KMS-11 (cell line): Measurements from ENCODE around the gene PFN4.
"Not testable (repeated sequence)": the region's sequence is repeated elsewhere in the genome, so short reads cannot be mapped to it uniquely, and the experiment has no call there.

Experiments used
- H2AFZ ChIP-seq: fragments of 200-600 bp; sonication (generic); 2 replicates; pipeline ENCODE4 v1.6.1; 2016; ENCODE audit warnings: antibody characterized with exemption, mixed run types, low read depth
- H3K27ac ChIP-seq: fragments of 200-600 bp; sonication (generic); 2 replicates; pipeline ENCODE4 v1.6.1; 2016; ENCODE audit warnings: mild to moderate bottlenecking, mixed run types
- H3K27me3 ChIP-seq: fragments of 200-600 bp; sonication (generic); 2 replicates; pipeline ENCODE4 v1.6.1; 2017; ENCODE audit warnings: mild to moderate bottlenecking, low read depth, mixed run types, moderate library complexity; ENCODE audit not compliant: insufficient read depth
- H3K36me3 ChIP-seq: fragments of 200-600 bp; sonication (generic); 2 replicates; pipeline ENCODE4 v1.6.1; 2017; ENCODE audit warnings: mild to moderate bottlenecking, mixed run types; ENCODE audit not compliant: insufficient read depth
- H3K4me1 ChIP-seq: fragments of 200-600 bp; sonication (generic); 2 replicates; pipeline ENCODE4 v1.6.1; 2016; ENCODE audit warnings: mild to moderate bottlenecking, low read depth, mixed run types; ENCODE audit not compliant: poor library complexity, severe bottlenecking
- H3K4me2 ChIP-seq: fragments of 200-600 bp; sonication (generic); 2 replicates; pipeline ENCODE4 v1.7.0; 2016; ENCODE audit warnings: mild to moderate bottlenecking, mixed run types
- H3K4me3 ChIP-seq: fragments of 200-600 bp; sonication (generic); IDR thresholded peaks from 2 replicates; pipeline ENCODE4 v1.6.1; 2017; ENCODE audit warnings: low read depth, low read length, mixed read lengths; ENCODE audit not compliant: insufficient read depth
- H3K79me2 ChIP-seq: fragments of 200-600 bp; sonication (generic); 2 replicates; pipeline ENCODE4 v1.6.1; 2016; ENCODE audit warnings: low read depth, mixed run types; ENCODE audit not compliant: insufficient read depth
- H3K9ac ChIP-seq: fragments of 200-600 bp; sonication (generic); 2 replicates; pipeline ENCODE4 v1.6.1; 2016; ENCODE audit warnings: mild to moderate bottlenecking, mixed run types
- H4K20me1 ChIP-seq: fragments of 200-600 bp; sonication (generic); 2 replicates; pipeline ENCODE4 v1.6.1; 2016; ENCODE audit warnings: mild to moderate bottlenecking, mixed run types; ENCODE audit not compliant: insufficient read depth
- CTCF ChIP-seq: fragments of 200-600 bp; sonication (generic); conservative IDR thresholded peaks from 2 replicates; pipeline ENCODE4 v1.6.1; 2017; ENCODE audit warnings: low read depth, mild to moderate bottlenecking, antibody characterized with exemption, low read length, moderate library complexity, mixed read lengths

Gene PFN4

DNA sequence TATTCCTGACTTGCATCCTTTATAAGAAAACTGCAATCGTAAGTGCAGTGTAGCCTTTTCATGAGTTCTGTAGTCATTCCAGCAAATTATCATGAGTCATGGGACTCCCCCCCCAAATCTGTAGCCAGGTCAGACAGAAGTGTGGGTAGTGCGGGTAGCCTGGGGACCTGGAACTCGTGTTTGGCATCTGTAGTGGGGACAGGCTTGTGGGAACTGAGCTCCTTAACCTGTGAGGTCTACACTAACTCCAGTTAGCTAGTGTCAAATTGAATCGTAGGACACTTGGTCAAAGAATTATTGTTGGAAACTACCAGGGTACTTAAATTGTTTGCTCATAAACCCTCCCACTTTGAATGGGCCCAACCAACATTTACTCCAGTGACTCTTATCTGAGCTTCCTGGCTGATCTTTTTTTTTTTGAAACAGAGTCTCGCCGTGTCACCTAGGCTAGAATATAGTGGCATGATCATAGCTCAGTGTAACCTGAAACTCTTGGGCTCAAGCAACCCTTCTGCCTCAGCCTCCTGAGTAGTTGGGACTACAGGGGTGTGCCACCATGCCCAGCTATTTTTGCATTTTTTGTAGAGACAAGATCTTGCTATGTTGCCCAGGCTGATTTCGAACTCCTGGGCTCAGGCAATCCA lies 12.4 kb downstream of the PFN4 start:
- Histone ChIP-seq H3K79me2 (no peaks in the 10 kb centered on the region), H2AFZ (no peak overlapping the region), H3K36me3 (no peaks in the 10 kb centered on the region)

GRCh38 chr2:24109431-24109830 lies 13.7 kb downstream of the PFN4 start:
- not testable (repeated sequence) for H2AFZ ChIP-seq, H3K9ac ChIP-seq

More for the DNA sequence above, 12.4 kb downstream of the PFN4 start:
- no peak overlapping the region for H3K4me3 ChIP-seq
- no peaks in the 10 kb centered on the region for H4K20me1 ChIP-seq
- H3K4me1 ChIP-seq = no peaks in the 10 kb centered on the region
- no peaks in the 10 kb centered on the region for H3K27me3 ChIP-seq
- H3K27ac ChIP-seq = no peak overlapping the region
- TF ChIP-seq CTCF = no peak
- no peak overlapping the region for H3K9ac ChIP-seq
- H3K4me2 ChIP-seq = no peak overlapping the region

DNA sequence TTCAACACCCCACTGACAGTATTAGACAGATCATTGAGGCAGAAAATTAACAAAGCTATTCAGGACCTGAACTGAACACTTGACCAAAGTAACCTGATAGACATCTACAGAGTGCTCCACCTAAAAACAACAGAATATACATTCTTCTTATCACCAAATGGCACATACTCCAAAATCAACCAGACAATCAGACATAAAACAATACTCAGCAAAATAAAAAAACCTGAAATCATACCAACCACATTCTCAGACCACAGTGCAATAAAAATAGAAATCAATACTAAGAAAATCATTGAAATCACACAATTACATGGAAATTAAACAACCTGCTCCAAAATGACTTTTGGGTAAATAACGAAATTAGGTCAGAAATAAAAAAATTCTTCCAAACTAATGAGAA lies 15.8 kb downstream of the PFN4 start:
- H2AFZ ChIP-seq = no peak overlapping the region
- no peak overlapping the region for H3K4me3 ChIP-seq
- no peaks in the 10 kb centered on the region for H3K79me2 ChIP-seq
- H3K27ac ChIP-seq = no peak overlapping the region
- H3K4me2 ChIP-seq = no peak overlapping the region
- no peaks in the 10 kb centered on the region for H3K27me3 ChIP-seq
- TF ChIP-seq CTCF = no peak
- H3K9ac ChIP-seq = no peak overlapping the region
- H3K36me3 ChIP-seq = no peaks in the 10 kb centered on the region
- no peaks in the 10 kb centered on the region for H3K4me1 ChIP-seq
- no peaks in the 10 kb centered on the region for H4K20me1 ChIP-seq

More at GRCh38 chr2:24109431-24109830, 13.7 kb downstream of the PFN4 start:
- not testable (repeated sequence) for H3K27ac ChIP-seq, H3K36me3 ChIP-seq, H3K79me2 ChIP-seq, H4K20me1 ChIP-seq, H3K27me3 ChIP-seq, H3K4me1 ChIP-seq, H3K4me3 ChIP-seq, H3K4me2 ChIP-seq

DNA sequence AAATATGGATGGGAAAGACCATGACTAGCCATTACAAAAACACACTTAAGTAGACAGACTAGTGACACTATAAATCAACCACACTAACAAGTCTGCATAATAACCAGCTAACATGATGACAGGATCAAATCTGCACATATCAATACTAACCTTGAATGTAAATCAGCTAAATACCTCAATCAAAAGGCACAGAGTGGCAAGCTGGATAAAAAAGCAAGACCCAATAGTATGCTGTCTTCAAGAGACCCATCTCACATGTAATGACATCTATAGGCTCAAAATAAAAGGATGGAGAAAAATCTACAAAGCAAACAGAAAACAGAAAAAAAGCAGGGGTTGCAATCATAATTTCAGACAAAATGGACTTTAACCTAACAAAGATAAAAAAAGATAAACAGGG lies 16.3 kb downstream of the PFN4 start:
- no peaks in the 10 kb centered on the region for H3K4me1 ChIP-seq
- no peaks in the 10 kb centered on the region for H4K20me1 ChIP-seq
- TF ChIP-seq CTCF = no peak
- H2AFZ ChIP-seq = no peak overlapping the region
- no peak overlapping the region for H3K4me2 ChIP-seq
- no peak overlapping the region for H3K27ac ChIP-seq
- H3K9ac ChIP-seq = no peak overlapping the region
- no peak overlapping the region for H3K4me3 ChIP-seq
- H3K27me3 ChIP-seq = no peaks in the 10 kb centered on the region
- no peaks in the 10 kb centered on the region for H3K79me2 ChIP-seq
- H3K36me3 ChIP-seq = no peaks in the 10 kb centered on the region

DNA sequence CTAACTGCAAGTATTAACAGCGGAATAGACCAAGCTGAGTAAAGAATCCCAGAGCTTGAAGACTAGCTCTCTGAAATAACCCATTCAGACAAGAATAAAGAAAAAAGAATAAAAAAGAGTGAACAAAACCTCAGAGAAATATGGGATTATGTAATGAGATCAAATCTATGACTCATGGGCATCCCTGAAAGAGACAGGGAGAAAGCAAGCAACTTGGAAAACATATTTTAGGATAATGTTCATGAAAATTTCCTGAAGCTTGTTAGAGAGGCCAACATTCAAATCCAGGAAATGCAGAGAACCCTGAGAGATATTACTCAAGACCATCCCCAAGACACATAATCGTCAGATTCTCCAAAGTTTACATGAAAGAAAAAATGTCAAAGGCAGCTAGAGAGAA lies 17.3 kb downstream of the PFN4 start:
- TF ChIP-seq CTCF = no peak
- no peaks in the 10 kb centered on the region for H4K20me1 ChIP-seq
- H3K4me2 ChIP-seq = no peak overlapping the region
- no peak overlapping the region for H2AFZ ChIP-seq
- no peak overlapping the region for H3K9ac ChIP-seq
- no peaks in the 10 kb centered on the region for H3K4me1 ChIP-seq
- no peaks in the 10 kb centered on the region for H3K36me3 ChIP-seq
- no peak overlapping the region for H3K27ac ChIP-seq
- no peak overlapping the region for H3K4me3 ChIP-seq
- no peaks in the 10 kb centered on the region for H3K79me2 ChIP-seq
- no peaks in the 10 kb centered on the region for H3K27me3 ChIP-seq
